ENCODE measurements around the gene ZBTB39.
"Not testable (repeated sequence)": the region's sequence is repeated elsewhere in the genome, so short reads cannot be mapped to it uniquely, and the experiment has no call there.

ZBTB39 gene, protein sequence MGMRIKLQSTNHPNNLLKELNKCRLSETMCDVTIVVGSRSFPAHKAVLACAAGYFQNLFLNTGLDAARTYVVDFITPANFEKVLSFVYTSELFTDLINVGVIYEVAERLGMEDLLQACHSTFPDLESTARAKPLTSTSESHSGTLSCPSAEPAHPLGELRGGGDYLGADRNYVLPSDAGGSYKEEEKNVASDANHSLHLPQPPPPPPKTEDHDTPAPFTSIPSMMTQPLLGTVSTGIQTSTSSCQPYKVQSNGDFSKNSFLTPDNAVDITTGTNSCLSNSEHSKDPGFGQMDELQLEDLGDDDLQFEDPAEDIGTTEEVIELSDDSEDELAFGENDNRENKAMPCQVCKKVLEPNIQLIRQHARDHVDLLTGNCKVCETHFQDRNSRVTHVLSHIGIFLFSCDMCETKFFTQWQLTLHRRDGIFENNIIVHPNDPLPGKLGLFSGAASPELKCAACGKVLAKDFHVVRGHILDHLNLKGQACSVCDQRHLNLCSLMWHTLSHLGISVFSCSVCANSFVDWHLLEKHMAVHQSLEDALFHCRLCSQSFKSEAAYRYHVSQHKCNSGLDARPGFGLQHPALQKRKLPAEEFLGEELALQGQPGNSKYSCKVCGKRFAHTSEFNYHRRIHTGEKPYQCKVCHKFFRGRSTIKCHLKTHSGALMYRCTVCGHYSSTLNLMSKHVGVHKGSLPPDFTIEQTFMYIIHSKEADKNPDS

DNA sequence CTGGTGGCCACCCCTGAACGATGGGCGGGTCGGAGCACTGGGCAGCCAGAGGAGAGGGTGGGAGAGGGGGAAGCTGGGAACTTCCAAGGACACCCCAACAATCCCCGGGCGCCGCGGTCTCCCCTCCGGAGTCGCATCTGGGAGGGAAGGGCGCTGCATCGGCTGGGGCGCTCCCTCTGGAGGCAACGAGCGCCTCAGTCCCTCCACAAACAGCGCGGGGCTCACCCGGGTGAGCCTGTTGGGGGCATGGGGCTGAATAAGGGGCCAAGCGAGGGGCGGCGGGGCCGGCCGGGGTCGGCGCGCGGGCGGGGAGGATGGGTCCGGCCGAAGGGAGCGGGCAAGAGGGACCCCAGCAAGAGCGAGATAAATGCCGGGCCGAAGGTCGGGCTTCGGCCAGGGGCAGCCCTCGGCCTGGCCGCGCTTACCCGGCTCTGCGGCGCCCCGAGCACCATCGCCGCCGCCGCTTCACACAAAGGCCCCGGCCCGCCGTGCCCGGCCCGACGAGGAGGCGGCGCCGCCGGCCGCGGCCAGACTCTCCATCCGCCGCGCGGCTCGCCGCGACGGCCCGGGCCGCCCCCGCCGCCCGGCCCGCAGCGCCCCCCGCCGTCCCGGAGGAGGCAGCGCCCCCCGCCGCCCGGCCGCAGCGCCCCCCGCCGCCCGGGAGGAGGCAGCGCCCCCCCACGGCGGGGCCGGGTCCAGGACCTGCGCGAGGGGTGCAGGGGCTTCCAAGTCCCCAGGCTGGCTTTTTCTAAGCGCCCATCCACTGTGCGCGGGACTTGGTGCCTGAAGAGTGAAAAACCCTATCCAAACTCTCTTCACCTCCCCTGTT lies at the start of gene ZBTB39:
Gene ZBTB39, minus strand, starts transcription at position 567 of the 829 bp plus-strand sequence. CDS start 1,629 bp downstream, outside the sequence.
- DNase-seq (ENCODE audit: low read depth) = peak; percentile 54

- DNase-seq (ENCODE audit: low read depth) = no peak
Measured at GRCh38 chr12:57055824-57056223, 49.5 kb upstream of the ZBTB39 start.

DNA sequence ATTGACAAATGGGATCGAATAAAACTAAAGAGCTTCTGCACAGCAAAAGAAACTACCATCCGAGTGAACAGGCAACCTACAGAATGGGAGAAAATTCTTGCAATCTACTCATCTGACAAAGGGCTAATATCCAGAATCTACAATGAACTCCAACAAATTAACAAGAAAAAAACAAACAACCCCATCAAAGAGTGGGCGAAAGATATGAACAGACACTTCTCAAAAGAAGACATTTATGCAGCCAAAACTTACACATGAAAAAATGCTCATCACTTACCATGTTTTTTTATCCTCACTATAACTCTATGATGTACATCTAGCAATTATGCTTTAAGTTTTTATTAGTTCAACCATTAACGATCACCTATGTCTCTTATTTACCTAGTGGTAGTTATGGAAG lies 47.6 kb upstream of the ZBTB39 start:
- not testable (repeated sequence) for DNase-seq (ENCODE audit: low read depth)

DNA sequence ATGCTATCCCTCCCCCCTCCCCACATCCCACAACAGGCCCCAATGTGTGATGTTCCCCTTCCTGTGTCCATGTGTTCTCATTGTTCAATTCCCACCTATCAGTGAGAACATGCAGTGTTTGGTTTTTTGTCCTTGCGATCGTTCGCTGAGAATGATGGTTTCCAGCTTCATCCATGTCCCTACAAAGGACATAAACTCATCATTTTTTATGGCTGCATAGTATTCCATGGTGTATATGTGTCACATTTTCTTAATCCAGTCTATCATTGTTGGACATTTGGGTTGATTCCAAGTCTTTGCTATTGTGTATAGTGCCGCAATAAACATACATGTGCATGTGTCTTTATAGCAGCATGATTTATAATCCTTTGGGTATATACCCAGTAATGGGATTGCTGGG lies 46.8 kb upstream of the ZBTB39 start:
- DNase-seq (ENCODE audit: low read depth) = not testable (repeated sequence)

- no peak for DNase-seq (ENCODE audit: low read depth)
Measured at GRCh38 chr12:57051011-57051410, 44.7 kb upstream of the ZBTB39 start.

DNA sequence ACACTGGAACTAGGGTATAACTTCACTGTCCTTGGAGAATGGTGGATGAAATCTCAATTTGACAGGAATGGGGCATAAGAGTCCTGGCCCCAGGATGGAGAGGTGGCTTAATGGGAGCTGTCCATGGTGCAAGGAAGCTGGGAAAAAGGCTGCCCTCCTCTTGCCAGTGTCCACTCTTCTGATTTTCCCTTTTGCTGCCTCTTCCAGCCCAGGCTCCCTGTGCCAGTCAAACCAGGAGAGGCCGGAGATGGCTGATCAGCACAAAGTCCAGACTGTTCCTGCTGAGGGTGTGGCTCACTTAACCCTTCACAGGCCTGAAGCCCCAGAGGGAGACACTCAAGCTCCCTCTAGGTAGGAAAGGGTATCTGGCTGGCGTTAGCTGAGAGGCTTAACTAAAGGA lies 43.5 kb upstream of the ZBTB39 start, which contains the start of gene MYO1A:
Gene MYO1A, minus strand, starts transcription at position 240 of the 400 bp plus-strand sequence. CDS start 1,806 bp downstream, outside the sequence.
- DNase-seq (ENCODE audit: low read depth) = peak; percentile 11

DNA sequence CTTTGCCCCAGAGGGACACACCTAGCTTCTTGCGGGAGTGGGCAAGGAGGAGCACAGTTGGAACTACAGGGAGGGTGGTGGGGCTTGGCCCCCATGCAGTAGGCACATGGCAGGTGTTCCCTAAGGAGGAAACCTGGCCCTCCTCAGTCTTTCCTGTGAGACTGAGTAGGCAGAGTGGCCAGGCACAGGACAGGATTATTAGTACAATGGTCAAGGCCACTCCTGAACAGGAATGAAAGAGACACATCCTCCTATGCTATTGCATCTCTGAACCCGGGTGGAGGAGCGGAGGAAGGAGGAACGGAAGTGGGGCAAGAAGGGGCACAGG lies 42.7 kb upstream of the ZBTB39 start:
- DNase-seq (ENCODE audit: low read depth) = no peak

GRCh38 chr12:57048423-57049118 lies 42.2 kb upstream of the ZBTB39 start:
- no peak for DNase-seq (ENCODE audit: low read depth)

GRCh38 chr12:57047981-57048380 lies 41.6 kb upstream of the ZBTB39 start:
- no peak for DNase-seq (ENCODE audit: low read depth)

DNA sequence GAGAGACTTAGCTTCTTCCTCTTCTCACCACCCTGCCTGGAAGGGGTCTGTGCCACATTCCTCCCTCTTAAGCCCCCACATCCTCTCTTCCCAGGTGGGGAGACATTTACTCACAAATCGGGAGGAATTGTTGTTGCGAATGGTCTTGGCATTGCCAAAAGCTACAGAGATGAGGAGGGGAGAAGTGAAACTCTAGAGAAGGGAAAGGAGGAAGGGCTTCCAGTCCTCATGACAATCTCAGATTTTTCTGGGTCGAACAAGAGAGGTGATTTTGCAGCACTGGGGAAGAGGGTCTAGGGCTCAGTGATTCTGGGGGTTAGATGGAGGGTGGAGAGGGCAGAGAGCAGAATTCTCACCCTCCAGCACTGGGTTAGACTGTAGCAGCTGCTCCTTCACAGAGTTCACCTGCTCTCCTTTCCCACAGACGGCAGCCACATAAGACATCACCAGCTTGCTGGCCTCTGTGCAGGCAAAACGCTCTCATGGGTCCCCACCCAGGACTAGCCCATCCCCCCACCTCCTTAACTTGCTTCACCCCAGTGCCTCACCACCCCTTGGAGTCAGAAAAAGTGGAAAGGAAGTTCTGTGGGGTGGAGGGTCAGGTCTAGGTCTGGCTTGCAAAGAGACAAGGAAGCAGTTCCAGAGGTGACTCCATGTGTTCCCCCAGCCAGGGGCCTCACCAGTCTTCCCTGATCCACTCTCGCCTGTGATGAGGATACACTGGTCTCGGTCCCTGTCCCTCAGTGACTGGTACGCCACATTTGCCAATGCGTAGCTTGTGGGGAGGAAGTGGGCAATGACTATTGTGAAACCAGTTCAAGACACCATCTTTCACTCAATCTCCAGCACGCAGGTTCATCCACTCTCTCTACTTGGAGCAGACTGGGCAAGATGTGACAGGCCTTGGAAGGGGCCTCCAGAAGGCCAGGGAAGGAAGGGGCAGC lies 40.9 kb upstream of the ZBTB39 start:
- no peak for DNase-seq (ENCODE audit: low read depth)

GRCh38 chr12:57046086-57046791 lies 39.9 kb upstream of the ZBTB39 start:
- no peak for DNase-seq (ENCODE audit: low read depth)

GRCh38 chr12:57044889-57045288 lies 38.5 kb upstream of the ZBTB39 start:
- no peak for DNase-seq (ENCODE audit: low read depth)

DNA sequence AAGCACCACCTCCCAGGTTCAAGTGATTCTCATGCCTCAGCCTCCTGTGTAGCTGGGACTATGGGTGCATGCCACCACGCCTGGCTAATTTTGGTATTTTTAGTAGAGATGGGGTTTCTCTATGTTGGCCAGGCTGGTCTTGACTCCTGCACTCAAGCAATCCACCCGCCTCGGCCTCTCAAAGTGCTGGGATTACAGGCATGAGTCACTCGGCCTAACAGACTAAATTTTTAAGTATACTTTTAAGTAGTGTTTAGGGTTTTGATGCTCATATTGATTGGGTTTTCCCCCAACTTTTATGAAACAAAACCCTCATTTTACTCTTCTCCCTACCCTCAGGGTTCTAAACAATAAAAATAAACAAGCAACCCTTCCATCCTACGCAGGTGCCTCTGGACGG lies 38.1 kb upstream of the ZBTB39 start:
- DNase-seq (ENCODE audit: low read depth) = no peak

GRCh38 chr12:57042695-57043094 lies 36.3 kb upstream of the ZBTB39 start:
- no peak for DNase-seq (ENCODE audit: low read depth)

GRCh38 chr12:57040750-57041149 lies 34.4 kb upstream of the ZBTB39 start:
- no peak for DNase-seq (ENCODE audit: low read depth)

GRCh38 chr12:57040211-57040610 lies 33.9 kb upstream of the ZBTB39 start:
- DNase-seq (ENCODE audit: low read depth) = no peak

GRCh38 chr12:57039016-57039798 lies 32.9 kb upstream of the ZBTB39 start:
- no peak for DNase-seq (ENCODE audit: low read depth)

DNA sequence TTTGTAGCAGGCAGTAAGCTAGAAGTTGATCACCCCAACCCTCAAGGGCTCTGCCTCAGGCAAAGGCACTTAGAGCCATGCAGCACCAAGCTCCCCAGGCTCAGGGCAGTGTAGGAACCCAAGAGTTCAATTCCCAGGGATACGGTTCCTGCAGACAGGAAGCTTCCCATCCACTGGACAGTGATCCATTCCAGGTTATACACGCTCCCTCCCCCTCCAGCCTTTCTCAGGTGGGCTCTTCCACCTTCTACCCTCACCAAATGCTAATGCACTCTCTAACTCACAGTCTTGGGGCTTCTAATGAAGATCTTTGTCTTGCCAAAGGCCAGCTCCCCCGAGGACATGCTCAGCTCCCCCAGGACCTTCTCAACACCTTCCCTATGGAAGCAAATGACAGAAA lies 30.9 kb upstream of the ZBTB39 start:
- DNase-seq (ENCODE audit: low read depth) = no peak

DNA sequence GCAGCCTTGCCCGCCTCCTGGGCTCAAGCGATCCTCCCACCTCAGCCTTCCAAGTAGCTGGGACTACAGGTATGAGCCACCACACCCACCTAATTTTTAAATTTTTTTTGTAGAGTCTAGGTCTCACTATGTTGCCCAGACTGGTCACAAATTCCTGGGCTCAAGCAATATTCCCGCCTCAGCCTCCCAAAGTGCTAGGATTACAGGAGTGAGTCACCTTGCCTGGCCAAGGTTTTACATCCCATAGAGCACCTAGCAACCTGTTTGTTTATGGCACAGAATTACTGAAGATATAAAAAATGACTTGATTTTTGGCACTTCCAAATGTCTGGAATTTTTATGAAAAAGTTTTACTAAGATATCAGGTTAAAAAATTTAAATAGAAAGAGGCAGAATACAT lies 27.1 kb upstream of the ZBTB39 start:
- no peak for DNase-seq (ENCODE audit: low read depth)
